ENCODE data around the gene KRT39. TPM values are rescaled to one million over a fixed set of nuclear protein-coding genes. Genes with fewer than 3 reads are reported as not detected.

The KRT39 gene
- total and polyA plus RNA-seq, 2 of the 8 experiments (the other 6 are each of a cell fraction or from before 2014, with no cell fraction given), result not detected

DNA sequence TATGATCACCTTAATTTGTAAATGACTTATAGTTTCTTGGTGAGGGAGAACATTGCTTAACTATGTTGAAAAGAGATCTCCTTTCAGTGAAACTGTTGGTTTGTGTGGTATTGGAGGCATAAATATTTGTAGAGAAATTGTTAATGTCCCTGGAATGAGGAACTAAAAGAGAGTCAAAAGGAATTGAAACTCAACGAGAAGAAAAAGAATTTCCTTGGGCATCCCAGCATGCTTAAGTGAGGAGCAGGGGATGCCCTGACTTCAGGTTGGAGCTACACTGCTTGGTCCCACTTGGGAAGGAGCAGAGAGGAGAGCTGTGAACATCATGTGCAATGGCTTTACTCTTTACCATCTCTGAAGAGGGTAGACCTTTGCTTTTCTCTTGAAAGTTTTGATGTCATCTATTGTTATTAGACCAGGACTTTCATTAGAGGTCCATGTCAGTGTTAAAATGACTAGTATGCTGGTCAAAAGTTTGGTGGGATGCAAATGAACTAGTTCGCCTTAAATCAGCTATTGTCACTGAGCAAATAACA, 51.0 kb downstream of the KRT39 start:
- H2BK12ac ChIP-seq (ENCODE audit: low read depth, low read length), result no peak overlapping the region; the same call in 1 of the 2 replicates
- H4K91ac ChIP-seq (replicated peaks; ENCODE audit: insufficient read length, low read length), result no peak overlapping the region
- no peaks in the 10 kb centered on the region for H3K23me2 ChIP-seq (ENCODE audit: low read depth, low read length)
- FAIRE-seq (no peak), DNase-seq (ENCODE audit: low read depth in 1 of 2, low spot score in 2 of 2) (no peak)
- H2BK120ac ChIP-seq (replicated peaks; ENCODE audit: low read depth, low read length), result no peak overlapping the region
- no peaks in the 10 kb centered on the region for H3K9me3 ChIP-seq (ENCODE audit: insufficient read depth in 2 of 2, low read depth in 1 of 2, low read length in 1 of 2)
- no peak overlapping the region for H3K18ac ChIP-seq (ENCODE audit: extremely low read depth, low read length)
- H3K4me1 ChIP-seq (replicated peaks in 1 of 4; ENCODE audit: control insufficient read depth in 3 of 4, insufficient read depth in 4 of 4, low read length in 3 of 4), result no peaks in the 10 kb centered on the region
- ChIA-PET POLR2A (ENCODE audit: partially characterized antibody) (no interaction called here), CTCF (ENCODE audit: partially characterized antibody) (interaction anchor here (0.9 to 5.6 kb wide), 4 partner anchors 63 to 580 kb away, joined by 3 to 28 read pairs (median 4); no protein-coding TSS in a partner anchor)
- no peak overlapping the region for H2AK5ac ChIP-seq (ENCODE audit: low read depth, low read length)
- no peak overlapping the region for H2BK20ac ChIP-seq (ENCODE audit: low read length)
- H3K4ac ChIP-seq (replicated peaks; ENCODE audit: insufficient read length, low read depth, low read length), result no peak overlapping the region
- H4K8ac ChIP-seq (ENCODE audit: extremely low read depth, insufficient read depth, low read length), result no peak overlapping the region
- H2AFZ ChIP-seq (ENCODE audit: low read length), result no peak overlapping the region
- H3K4me3 ChIP-seq (ENCODE audit: extremely low read depth in 1 of 4, insufficient read depth in 2 of 4, low read depth in 3 of 4, low read length in 4 of 4), result no peak overlapping the region
- H3K56ac ChIP-seq (replicated peaks; ENCODE audit: insufficient read length, low read depth, low read length), result no peak overlapping the region
- no peak overlapping the region for H2BK5ac ChIP-seq (ENCODE audit: low read depth, low read length)
- H3K9ac ChIP-seq (replicated peaks in 1 of 4; ENCODE audit: extremely low read depth in 1 of 4, low read depth in 3 of 4, low read length in 3 of 4), result no peak overlapping the region
- H3K23ac ChIP-seq (ENCODE audit: insufficient read length), result no peak overlapping the region
- H3K27ac ChIP-seq (ENCODE audit: low read depth, low read length), result no peak overlapping the region
- H3K14ac ChIP-seq (ENCODE audit: insufficient read length), result no peak overlapping the region
- no peaks in the 10 kb centered on the region for H4K20me1 ChIP-seq (replicated peaks in 1 of 2; ENCODE audit: control insufficient read depth in 1 of 2, insufficient read depth in 2 of 2, low read length in 2 of 2)
- H3K79me2 ChIP-seq (ENCODE audit: control insufficient read depth in 1 of 2, insufficient read depth in 2 of 2, low read length in 2 of 2), result no peaks in the 10 kb centered on the region
- no peaks in the 10 kb centered on the region for H3K36me3 ChIP-seq (ENCODE audit: control insufficient read depth in 2 of 4, insufficient read depth in 4 of 4, low read length in 3 of 4)
- no peak overlapping the region for H2BK15ac ChIP-seq (ENCODE audit: low read length)
- no peaks in the 10 kb centered on the region for H3K79me1 ChIP-seq (ENCODE audit: low read depth, low read length)
- no peaks in the 10 kb centered on the region for H3K27me3 ChIP-seq (replicated peaks in 1 of 4; ENCODE audit: control insufficient read depth in 3 of 4, extremely low read depth in 1 of 4, insufficient read depth in 3 of 4, low read length in 3 of 4)
- H3K4me2 ChIP-seq (ENCODE audit: insufficient read depth in 1 of 2, low read depth in 2 of 2, low read length in 2 of 2), result no peak overlapping the region
- TF ChIP-seq NANOG (IDR thresholded peaks at IDR 0.05; ENCODE audit: insufficient read depth, low read depth, low read length, poor library complexity, severe bottlenecking) (no peak), KDM4A (IDR thresholded peaks at IDR 0.05; ENCODE audit: low read depth, low read length, severe bottlenecking) (no peak), KDM5A (IDR thresholded peaks at IDR 0.05; ENCODE audit: low read length) (no peak), ATF2 (IDR thresholded peaks at IDR 0.05; ENCODE audit: low read length) (no peak), POLR2A (IDR thresholded peaks at IDR 0.05; ENCODE audit: control extremely low read depth in 1 of 2, low read depth in 2 of 2, low read length in 2 of 2) (no peak), HDAC2 (IDR thresholded peaks at IDR 0.05; ENCODE audit: borderline replicate concordance in 1 of 2, low read depth in 2 of 2, low read length in 2 of 2) (no peak)
- WGBS, 2 experiments (ENCODE audit: extremely low coverage in 1 of 2, insufficient coverage in 1 of 2, insufficient read length in 1 of 2, insufficient replicate concordance in 2 of 2, low coverage in 1 of 2, low lambda C conversion rate in 2 of 2, missing lambda C conversion rate in 1 of 2), result 86% methylated on average over 2 of the region's 2 CpGs; no CpG with 5 or more reads in 1 of the 2 experiments
- no peak overlapping the region for H4K5ac ChIP-seq (ENCODE audit: insufficient read length, low read depth, low read length)
